Mesendoderm (in vitro differentiated cells): ENCODE measurements around the gene NBEA.

ENCODE experiments used
- DNase-seq: peaks from one replicate; pipeline ENCODE4 v3.0.0; 2013
- H2AK5ac ChIP-seq: 2 replicates; pipeline ENCODE4 v1.6.1; 2013; ENCODE audit warnings: low read length, inconsistent platforms
- H2BK120ac ChIP-seq: 2 replicates; pipeline ENCODE4 v1.6.1; 2013; ENCODE audit warnings: low read depth, mild to moderate bottlenecking, low read length, moderate library complexity, mixed read lengths
- H2BK15ac ChIP-seq: replicated peaks from 2 replicates; pipeline ENCODE4 v1.6.1; 2013; ENCODE audit warnings: low read depth, mild to moderate bottlenecking, moderate library complexity
- H2BK5ac ChIP-seq: 2 replicates; pipeline ENCODE4 v1.6.1; 2013; ENCODE audit warnings: low read length, inconsistent platforms
- H3K18ac ChIP-seq: 2 replicates; pipeline ENCODE4 v1.6.1; 2013; ENCODE audit warnings: mild to moderate bottlenecking, low read length, mixed read lengths
- H3K23ac ChIP-seq: one replicate; pipeline ENCODE4 v1.6.1; 2013; ENCODE audit warnings: low read length
- H3K27ac ChIP-seq: 2 replicates; pipeline ENCODE4 v1.5.1; 2013; ENCODE audit warnings: low read depth, mild to moderate bottlenecking, inconsistent platforms, low read length, moderate library complexity
- H3K27me3 ChIP-seq: 2 replicates; pipeline ENCODE4 v1.6.1; 2013; ENCODE audit warnings: low read length, control low read depth, mild to moderate bottlenecking, inconsistent platforms; ENCODE audit not compliant: insufficient read depth, poor library complexity
- H3K36me3 ChIP-seq: 2 replicates; pipeline ENCODE4 v1.6.1; 2013; ENCODE audit warnings: low read length, inconsistent platforms; ENCODE audit not compliant: control insufficient read depth, insufficient read depth
- H3K4ac ChIP-seq: one replicate; pipeline ENCODE4 v1.6.1; 2013; ENCODE audit warnings: low read depth, mild to moderate bottlenecking, low read length, moderate library complexity
- H3K4me1 ChIP-seq: 2 replicates; pipeline ENCODE4 v1.6.1; 2013; ENCODE audit warnings: low read depth, low read length, inconsistent platforms; ENCODE audit not compliant: control insufficient read depth
- H3K4me2 ChIP-seq: 2 replicates; pipeline ENCODE4 v1.6.1; 2013; ENCODE audit warnings: low read length
- H3K4me3 ChIP-seq: 2 replicates; pipeline ENCODE4 v1.5.1; 2013; ENCODE audit warnings: mild to moderate bottlenecking, low read length
- H3K56ac ChIP-seq: one replicate; pipeline ENCODE4 v1.6.1; 2013; ENCODE audit warnings: low read length
- H3K79me1 ChIP-seq: 2 replicates; pipeline ENCODE4 v1.6.1; 2013; ENCODE audit warnings: low read length, inconsistent platforms
- H3K79me2 ChIP-seq: 2 replicates; pipeline ENCODE4 v1.6.1; 2013; ENCODE audit warnings: mild to moderate bottlenecking, low read length; ENCODE audit not compliant: control insufficient read depth, insufficient read depth
- H3K9ac ChIP-seq: 2 replicates; pipeline ENCODE4 v1.6.1; 2013; ENCODE audit warnings: low read length, inconsistent platforms
- H4K5ac ChIP-seq: one replicate; pipeline ENCODE4 v1.6.1; 2013; ENCODE audit warnings: low read length
- H4K8ac ChIP-seq: one replicate; pipeline ENCODE4 v1.6.1; 2013; ENCODE audit warnings: low read depth, mild to moderate bottlenecking, control low read depth, low read length, moderate library complexity
- WGBS: extraction: QIAGEN DNeasy Blood & Tissue Kit; methylation state at CpG from one replicate; pipeline ENCODE4 v1.1.7; 2013; ENCODE audit warnings: low lambda C conversion rate, missing lambda C conversion rate; ENCODE audit not compliant: insufficient coverage; ENCODE audit errors: extremely low coverage; 5-methylcytosine and 5-hydroxymethylcytosine counted together

NBEA gene

GRCh38 chr13:35700671-35701070 is 758.6 kb downstream of the NBEA start:
- H4K5ac ChIP-seq: no peak overlapping the region
- H3K27ac ChIP-seq: no peak overlapping the region
- WGBS: no CpG with 5 or more reads among the region's 5 CpGs
- no peak overlapping the region for H3K4me3 ChIP-seq
- H3K56ac ChIP-seq: no peak overlapping the region
- no peak overlapping the region for H2AK5ac ChIP-seq
- peaks cover 7% of the 10 kb centered on the region for H3K4me1 ChIP-seq
- no peak overlapping the region for H3K9ac ChIP-seq
- H2BK15ac ChIP-seq: no peak overlapping the region
- no peaks in the 10 kb centered on the region for H3K79me1 ChIP-seq
- no peak for DNase-seq
- H3K79me2 ChIP-seq: no peaks in the 10 kb centered on the region
- no peaks in the 10 kb centered on the region for H3K36me3 ChIP-seq
- H4K8ac ChIP-seq: no peak overlapping the region
- H2BK5ac ChIP-seq: no peak overlapping the region
- H3K4me2 ChIP-seq: no peak overlapping the region
- H3K23ac ChIP-seq: no peak overlapping the region
- H2BK120ac ChIP-seq: no peak overlapping the region
- no peak overlapping the region for H3K4ac ChIP-seq
- H3K18ac ChIP-seq: no peak overlapping the region
- H3K27me3 ChIP-seq: no peaks in the 10 kb centered on the region

GRCh38 chr13:35702316-35702715 is 760.2 kb downstream of the NBEA start:
- Histone ChIP-seq H2BK120ac (no peak overlapping the region), H2BK15ac (no peak overlapping the region), H3K56ac (no peak overlapping the region), H4K8ac (no peak overlapping the region), H3K4ac (no peak overlapping the region), H3K79me2 (no peaks in the 10 kb centered on the region), H3K4me3 (no peak overlapping the region), H3K36me3 (no peaks in the 10 kb centered on the region), H3K79me1 (no peaks in the 10 kb centered on the region), H3K27me3 (no peaks in the 10 kb centered on the region), H3K27ac (no peak overlapping the region), H2AK5ac (no peak overlapping the region), H2BK5ac (no peak overlapping the region), H3K4me1 (peaks cover under 1% of the 10 kb centered on the region), H3K18ac (no peak overlapping the region), H3K23ac (no peak overlapping the region), H4K5ac (no peak overlapping the region), H3K9ac (no peak overlapping the region), H3K4me2 (no peak overlapping the region)
- WGBS: no CpG with 5 or more reads among the region's 2 CpGs
- DNase-seq: no peak

GRCh38 chr13:35703061-35703460 is 761.0 kb downstream of the NBEA start:
- no peak overlapping the region for H3K56ac ChIP-seq
- H4K5ac ChIP-seq: no peak overlapping the region
- no peak for DNase-seq
- no CpG with 5 or more reads among the region's 3 CpGs for WGBS
- H3K4me1 ChIP-seq: no peaks in the 10 kb centered on the region
- H3K23ac ChIP-seq: no peak overlapping the region
- no peak overlapping the region for H3K27ac ChIP-seq
- no peak overlapping the region for H2BK120ac ChIP-seq
- no peak overlapping the region for H3K9ac ChIP-seq
- no peak overlapping the region for H2BK5ac ChIP-seq
- H3K79me1 ChIP-seq: no peaks in the 10 kb centered on the region
- no peak overlapping the region for H3K4me2 ChIP-seq
- H2AK5ac ChIP-seq: no peak overlapping the region
- H4K8ac ChIP-seq: no peak overlapping the region
- no peak overlapping the region for H3K4ac ChIP-seq
- H3K36me3 ChIP-seq: no peaks in the 10 kb centered on the region
- no peak overlapping the region for H3K18ac ChIP-seq
- no peak overlapping the region for H3K4me3 ChIP-seq
- H2BK15ac ChIP-seq: no peak overlapping the region
- no peaks in the 10 kb centered on the region for H3K79me2 ChIP-seq
- no peaks in the 10 kb centered on the region for H3K27me3 ChIP-seq

- no peak overlapping the region for H4K5ac ChIP-seq
- no peak overlapping the region for H4K8ac ChIP-seq
- WGBS: no CpG with 5 or more reads among the region's 1 CpG
- H2BK15ac ChIP-seq: no peak overlapping the region
- no peaks in the 10 kb centered on the region for H3K79me2 ChIP-seq
- no peak overlapping the region for H3K23ac ChIP-seq
- no peak overlapping the region for H3K4me3 ChIP-seq
- no peaks in the 10 kb centered on the region for H3K36me3 ChIP-seq
- no peak overlapping the region for H2BK120ac ChIP-seq
- no peaks in the 10 kb centered on the region for H3K4me1 ChIP-seq
- H3K18ac ChIP-seq: no peak overlapping the region
- DNase-seq: no peak
- H3K4ac ChIP-seq: no peak overlapping the region
- H3K56ac ChIP-seq: no peak overlapping the region
- H2AK5ac ChIP-seq: no peak overlapping the region
- H3K27ac ChIP-seq: no peak overlapping the region
- H3K79me1 ChIP-seq: no peaks in the 10 kb centered on the region
- no peaks in the 10 kb centered on the region for H3K27me3 ChIP-seq
- H2BK5ac ChIP-seq: no peak overlapping the region
- no peak overlapping the region for H3K9ac ChIP-seq
- no peak overlapping the region for H3K4me2 ChIP-seq
Measured at GRCh38 chr13:35704331-35704730, 762.3 kb downstream of the NBEA start.

GRCh38 chr13:35706281-35706680 is 764.2 kb downstream of the NBEA start:
- H2AK5ac ChIP-seq: no peak overlapping the region
- H4K8ac ChIP-seq: no peak overlapping the region
- no peak for DNase-seq
- H2BK5ac ChIP-seq: no peak overlapping the region
- no peaks in the 10 kb centered on the region for H3K79me2 ChIP-seq
- H3K4me2 ChIP-seq: no peak overlapping the region
- H3K36me3 ChIP-seq: no peaks in the 10 kb centered on the region
- no peaks in the 10 kb centered on the region for H3K4me1 ChIP-seq
- no peak overlapping the region for H3K9ac ChIP-seq
- no peak overlapping the region for H3K27ac ChIP-seq
- no CpG with 5 or more reads among the region's 7 CpGs for WGBS
- no peak overlapping the region for H3K18ac ChIP-seq
- H4K5ac ChIP-seq: no peak overlapping the region
- H2BK120ac ChIP-seq: no peak overlapping the region
- no peaks in the 10 kb centered on the region for H3K79me1 ChIP-seq
- no peak overlapping the region for H2BK15ac ChIP-seq
- no peaks in the 10 kb centered on the region for H3K27me3 ChIP-seq
- no peak overlapping the region for H3K23ac ChIP-seq
- no peak overlapping the region for H3K4me3 ChIP-seq
- H3K4ac ChIP-seq: no peak overlapping the region
- H3K56ac ChIP-seq: no peak overlapping the region

GRCh38 chr13:35706721-35707120 is 764.7 kb downstream of the NBEA start:
- Histone ChIP-seq H3K56ac (no peak overlapping the region), H4K8ac (no peak overlapping the region), H3K4ac (no peak overlapping the region), H2AK5ac (no peak overlapping the region), H3K27me3 (no peaks in the 10 kb centered on the region), H2BK5ac (no peak overlapping the region), H4K5ac (no peak overlapping the region), H3K4me1 (no peaks in the 10 kb centered on the region), H3K23ac (no peak overlapping the region), H3K36me3 (no peaks in the 10 kb centered on the region), H2BK120ac (no peak overlapping the region), H3K9ac (no peak overlapping the region), H3K18ac (no peak overlapping the region), H3K79me2 (no peaks in the 10 kb centered on the region), H3K79me1 (no peaks in the 10 kb centered on the region), H3K4me2 (no peak overlapping the region), H3K27ac (no peak overlapping the region), H3K4me3 (no peak overlapping the region), H2BK15ac (no peak overlapping the region)
- WGBS: no CpG with 5 or more reads among the region's 8 CpGs
- no peak for DNase-seq
